SK-N-SH (cell line): Measurements from ENCODE around the gene SAPCD2. TPM values are rescaled to one million over a fixed set of nuclear protein-coding genes. Genes with fewer than 3 reads are reported as not detected.

ENCODE experiments used
- CTCF ChIA-PET: fragments of 300-600, 350-600 bp; formaldehyde crosslinking; extraction: SDS; loops from one replicate; lab custom pipeline; 2021; lab: Yijun Ruan, JAX
- POLR2A ChIA-PET: fragments of 350-600 bp; sonication (Branson Sonifier 250); formaldehyde crosslinking; extraction: SDS; loops from one replicate; lab custom pipeline; 2020; ENCODE audit warnings: antibody characterized with exemption, inconsistent platforms; lab: Yijun Ruan, JAX
- DNase-seq: peaks from one replicate; pipeline ENCODE4 v3.0.0; 2012
- H2AFZ ChIP-seq: fragments of 200-600 bp; sonication (generic); 2 replicates; pipeline ENCODE4 v1.8.1; 2016; ENCODE audit warnings: antibody characterized with exemption, mild to moderate bottlenecking, low read depth
- H3F3A ChIP-seq: fragments of 200-600 bp; sonication (generic); replicated peaks from 2 replicates; pipeline ENCODE3; 2016; ENCODE audit warnings: antibody characterized with exemption, mild to moderate bottlenecking; ENCODE audit not compliant: insufficient read depth
- H3K27ac ChIP-seq, 2 experiments: fragments of 200-500 bp in 1 of 2; fragments of 200-600 bp in 1 of 2; sonication (Bioruptor generic) in 1 of 2; sonication (generic), shearing (Covaris generic) in 1 of 2; 2 replicates each; pipeline versions ENCODE4 v1.5.1 to v1.6.1; 2014 to 2016; ENCODE audit warnings: low read depth in 2 of 2, inconsistent platforms in 1 of 2, low read length in 1 of 2, mild to moderate bottlenecking in 1 of 2, mixed read lengths in 1 of 2
- H3K27me3 ChIP-seq: fragments of 200-600 bp; sonication (generic), shearing (Covaris generic); 2 replicates; pipeline ENCODE4 v1.6.1; 2016; ENCODE audit warnings: mixed run types; ENCODE audit not compliant: insufficient read depth
- H3K36me3 ChIP-seq, 2 experiments: fragments of 200-500 bp in 1 of 2; fragments of 200-600 bp in 1 of 2; sonication (Bioruptor generic) in 1 of 2; sonication (generic) in 1 of 2; replicated peaks in 1 of 2; 2 replicates each; pipeline versions ENCODE3 to v1.5.1; 2014 to 2016; ENCODE audit warnings: low read length in 1 of 2, mild to moderate bottlenecking in 1 of 2; ENCODE audit not compliant: insufficient read depth in 2 of 2, control insufficient read depth in 1 of 2
- H3K4me1 ChIP-seq, 2 experiments: fragments of 200-500 bp in 1 of 2; fragments of 200-600 bp in 1 of 2; sonication (Bioruptor generic) in 1 of 2; sonication (generic), shearing (Covaris generic) in 1 of 2; 2 replicates each; pipeline versions ENCODE4 v1.5.1 to v1.6.1; 2014 to 2016; ENCODE audit warnings: low read depth in 1 of 2, low read length in 1 of 2, mixed run types in 1 of 2; ENCODE audit not compliant: insufficient read depth in 2 of 2, control insufficient read depth in 1 of 2
- H3K4me2 ChIP-seq: fragments of 200-600 bp; sonication (generic), shearing (Covaris generic); 2 replicates; pipeline ENCODE4 v1.6.1; 2017; ENCODE audit warnings: mixed run types
- H3K4me3 ChIP-seq, 2 experiments: fragments of 200-500 bp in 1 of 2; fragments of 200-600 bp in 1 of 2; sonication (Bioruptor generic) in 1 of 2; sonication (generic), shearing (Covaris generic) in 1 of 2; 2 replicates each; pipeline versions ENCODE4 v1.5.1 to v1.8.1; 2014 to 2016; ENCODE audit warnings: low read depth in 2 of 2, inconsistent platforms in 1 of 2, low read length in 1 of 2, mild to moderate bottlenecking in 1 of 2, mixed read lengths in 1 of 2, moderate library complexity in 1 of 2
- H3K79me2 ChIP-seq: fragments of 200-600 bp; sonication (generic); 2 replicates; pipeline ENCODE4 v1.8.1; 2017; ENCODE audit warnings: mild to moderate bottlenecking; ENCODE audit not compliant: insufficient read depth
- H3K9ac ChIP-seq: fragments of 200-600 bp; sonication (generic); 2 replicates; pipeline ENCODE4 v1.6.1; 2017; ENCODE audit warnings: mixed run types
- H3K9me2 ChIP-seq: fragments of 200-600 bp; sonication (generic); 2 replicates; pipeline ENCODE4 v1.6.1; 2017; ENCODE audit warnings: mixed run types
- H3K9me3 ChIP-seq: fragments of 200-600 bp; sonication (generic); 2 replicates; pipeline ENCODE4 v1.6.1; 2017; ENCODE audit warnings: mixed run types, mild to moderate bottlenecking, moderate library complexity
- H4K20me1 ChIP-seq: fragments of 200-600 bp; sonication (generic); 2 replicates; pipeline ENCODE4 v1.6.1; 2017; ENCODE audit warnings: mild to moderate bottlenecking, mixed run types; ENCODE audit not compliant: insufficient read depth
- EP300 ChIP-seq, 2 experiments: IDR thresholded peaks; 2 replicates each; pipeline versions ENCODE4 v1.4.0 to v1.6.1; 2012; ENCODE audit warnings: borderline replicate concordance in 1 of 2, low read depth in 1 of 2, low read length in 1 of 2
- EZH2phosphoT487 ChIP-seq: fragments of 200-600 bp; sonication (generic); IDR thresholded peaks from 2 replicates; pipeline ENCODE4 v1.6.1; 2017; ENCODE audit warnings: low read depth, mixed run types, mild to moderate bottlenecking, antibody characterized with exemption, moderate library complexity, borderline replicate concordance
- FOSL2 ChIP-seq: IDR thresholded peaks from 2 replicates; pipeline ENCODE4 v1.4.0; 2012; ENCODE audit warnings: low read depth, mild to moderate bottlenecking, moderate library complexity, borderline replicate concordance
- FOXM1 ChIP-seq: IDR thresholded peaks from 2 replicates; pipeline ENCODE4 v1.4.0; 2012; ENCODE audit warnings: low read depth, mild to moderate bottlenecking
- GABPA ChIP-seq: IDR thresholded peaks from 2 replicates; pipeline ENCODE4 v1.4.0; 2012; ENCODE audit warnings: low read depth, mild to moderate bottlenecking
- GATA2 ChIP-seq: sonication (generic); formaldehyde crosslinking; IDR thresholded peaks from 2 replicates; pipeline ENCODE4 v1.5.0; 2020; ENCODE audit warnings: mild to moderate bottlenecking, missing genetic modification reagents
- JUND ChIP-seq: IDR thresholded peaks from 2 replicates; pipeline ENCODE4 v1.4.0; 2012
- MAX ChIP-seq: IDR thresholded peaks from 2 replicates; pipeline ENCODE4 v1.4.0; 2012; ENCODE audit warnings: low read depth
- MXI1 ChIP-seq: IDR thresholded peaks from 2 replicates; pipeline ENCODE4 v1.6.1; 2012; ENCODE audit warnings: mild to moderate bottlenecking, low read depth, low read length, improper control_type of control experiment
- NRF1 ChIP-seq: IDR thresholded peaks from 2 replicates; pipeline ENCODE4 v1.6.1; 2012; ENCODE audit warnings: low read depth, mild to moderate bottlenecking, low read length
- PBX3 ChIP-seq: IDR thresholded peaks from 2 replicates; pipeline ENCODE4; 2012
- RAD21 ChIP-seq: IDR thresholded peaks from 2 replicates; pipeline ENCODE4 v1.6.1; 2012; ENCODE audit warnings: mild to moderate bottlenecking, low read length
- RCOR1 ChIP-seq: fragments of 150-350 bp; IDR thresholded peaks from 2 replicates; pipeline ENCODE4 v1.6.1; 2017; ENCODE audit warnings: antibody characterized with exemption, low read length
- REST ChIP-seq: IDR thresholded peaks from 2 replicates; pipeline ENCODE4 v1.6.1; 2012; ENCODE audit warnings: mild to moderate bottlenecking, low read depth, low read length, moderate library complexity
- RFX5 ChIP-seq: IDR thresholded peaks from 2 replicates; pipeline ENCODE4 v1.6.1; 2012; ENCODE audit warnings: mild to moderate bottlenecking, improper control_type of control experiment, low read length
- RXRA ChIP-seq: IDR thresholded peaks from 2 replicates; pipeline ENCODE4 v1.4.0; 2012; ENCODE audit warnings: low read depth, mild to moderate bottlenecking, borderline replicate concordance
- TAF1 ChIP-seq: IDR thresholded peaks from 2 replicates; pipeline ENCODE4 v1.6.1; 2012; ENCODE audit warnings: low read depth, mild to moderate bottlenecking, low read length, moderate library complexity, borderline replicate concordance
- USF1 ChIP-seq: IDR thresholded peaks from 2 replicates; pipeline ENCODE4 v1.4.0; 2012; ENCODE audit warnings: low read depth, borderline replicate concordance
- USF2 ChIP-seq: fragments of 150-350 bp; IDR thresholded peaks from 2 replicates; pipeline ENCODE4 v1.6.1; 2017; ENCODE audit warnings: antibody characterized with exemption, low read length, low read depth, borderline replicate concordance
- YY1 ChIP-seq: IDR thresholded peaks from 2 replicates; pipeline ENCODE4 v1.4.0; 2012; ENCODE audit warnings: low read depth, mild to moderate bottlenecking
- WGBS: methylation state at CpG from one replicate; pipeline ENCODE4 v1.1.6; 2017; ENCODE audit warnings: low lambda C conversion rate; 5-methylcytosine and 5-hydroxymethylcytosine counted together
- polyA plus RNA-seq, 3 experiments: library from polyadenylated mRNA; depleted of rRNA; stranded (reverse); fragments of >200 nt; gene quantifications; 2 replicates each; pipeline ENCODE4 v1.2.3, GENCODE V29; 2012

Gene SAPCD2
- polyA plus RNA-seq, 1 of the 3 experiments (the other 2 are of a cell fraction) = 6.0 TPM

GRCh38 chr9:137089232-137089947, 19.0 kb upstream of the SAPCD2 start:
- no peak overlapping the region for H3K4me3 ChIP-seq
- H2AFZ ChIP-seq = no peak overlapping the region
- no peaks in the 10 kb centered on the region for H3K9me2 ChIP-seq
- no peaks in the 10 kb centered on the region for H4K20me1 ChIP-seq
- H3K79me2 ChIP-seq = peaks cover 18% of the 10 kb centered on the region; the same call in 1 of the 2 replicates
- peaks cover 13% of the 10 kb centered on the region in 2 experiments; a peak in 3 of 4 replicates for H3K4me1 ChIP-seq
- H3K4me2 ChIP-seq = no peak overlapping the region
- WGBS = 90% methylated on average over 11 of the region's 11 CpGs
- no peaks in the 10 kb centered on the region for H3K9me3 ChIP-seq
- no peak overlapping the region for H3K27ac ChIP-seq
- peaks cover 14% of the 10 kb centered on the region in 2 experiments for H3K36me3 ChIP-seq
- ChIA-PET POLR2A (no interaction called here), CTCF (interaction anchor here (1.0 to 3.5 kb wide), 6 partner anchors 20 to 137 kb away, joined by 3 to 18 read pairs (median 6); partner anchors contain the start of genes NPDC1 and RNF224)
- no peak for DNase-seq
- TF ChIP-seq MXI1 (no peak), USF1 (no peak), RFX5 (no peak), YY1 (no peak), FOSL2 (no peak), GABPA (no peak), EZH2phosphoT487 (no peak), JUND (no peak), USF2 (no peak), GATA2 (CRISPR knock-in tag) (no peak), MAX (no peak), RXRA (no peak), TAF1 (no peak), RCOR1 (no peak), PBX3 (no peak), REST (no peak), RAD21 (no peak), EP300 (IDR thresholded peaks at IDR 0.05; ENCODE audit: borderline replicate concordance in 1 of 2, low read depth in 1 of 2, low read length in 1 of 2) (no peak), NRF1 (no peak), FOXM1 (no peak)
- no peak overlapping the region for H3K9ac ChIP-seq
- no peaks in the 10 kb centered on the region for H3K27me3 ChIP-seq
- peaks cover under 1% of the 10 kb centered on the region for H3F3A ChIP-seq
